ENCODE results near the gene SEMG2. TPM values are rescaled to one million over a fixed set of nuclear protein-coding genes. Genes with fewer than 3 reads are reported as not detected.

Gene SEMG2
- total RNA-seq, 4 donors from 2014 or later, result not detected

- H3K36me3 ChIP-seq, result no peaks in the 10 kb centered on the region
- intact Hi-C loops (cut with DNase I; ENCODE audit: low total_unique reads), result no loop called here
- no peak overlapping the region for H3K4me3 ChIP-seq
- TF ChIP-seq CTCF (IDR thresholded peaks at IDR 0.05), result no peak
- no peak for TF ChIP-seq POLR2A (IDR thresholded peaks at IDR 0.05)
- no peak overlapping the region for H3K27ac ChIP-seq
- no peak for DNase-seq
- H3K4me1 ChIP-seq, result no peaks in the 10 kb centered on the region
- no peaks in the 10 kb centered on the region for H3K9me3 ChIP-seq
- peaks cover 0 to 5% of the 10 kb centered on the region in 2 donors for H3K27me3 ChIP-seq
These were observed 42.5 kb downstream of the SEMG2 start for GRCh38 chr20:45263556-45264266.

GRCh38 chr20:45266977-45267376, 45.8 kb downstream of the SEMG2 start:
- intact Hi-C loops (cut with DNase I; ENCODE audit: low total_unique reads), result no loop called here
- H3K4me3 ChIP-seq, result no peak overlapping the region
- no peak for TF ChIP-seq CTCF (IDR thresholded peaks at IDR 0.05)
- no peak for TF ChIP-seq POLR2A (IDR thresholded peaks at IDR 0.05)
- no peak overlapping the region for H3K27ac ChIP-seq
- H3K36me3 ChIP-seq, result no peaks in the 10 kb centered on the region
- no peaks in the 10 kb centered on the region for H3K9me3 ChIP-seq
- H3K27me3 ChIP-seq, result peaks cover 0 to 5% of the 10 kb centered on the region in 2 donors
- DNase-seq, result no peak
- H3K4me1 ChIP-seq, result no peaks in the 10 kb centered on the region

- no peak for DNase-seq
- no peak for TF ChIP-seq POLR2A (IDR thresholded peaks at IDR 0.05)
- TF ChIP-seq CTCF (IDR thresholded peaks at IDR 0.05), result no peak
These were observed 47.4 kb downstream of the SEMG2 start for GRCh38 chr20:45268531-45268930.

GRCh38 chr20:45269056-45269455, 47.9 kb downstream of the SEMG2 start:
- H3K27ac ChIP-seq, result no peak overlapping the region
- intact Hi-C loops (cut with DNase I; ENCODE audit: low total_unique reads), result no loop called here
- peaks cover 0 to 5% of the 10 kb centered on the region in 2 donors for H3K27me3 ChIP-seq
- no peaks in the 10 kb centered on the region for H3K4me1 ChIP-seq
- H3K36me3 ChIP-seq, result no peaks in the 10 kb centered on the region
- no peak overlapping the region for H3K4me3 ChIP-seq
- no peak for DNase-seq
- TF ChIP-seq POLR2A (IDR thresholded peaks at IDR 0.05), result no peak
- no peak for TF ChIP-seq CTCF (IDR thresholded peaks at IDR 0.05)
- no peaks in the 10 kb centered on the region for H3K9me3 ChIP-seq

More at GRCh38 chr20:45268531-45268930, 47.4 kb downstream of the SEMG2 start:
- Histone ChIP-seq H3K36me3 (no peaks in the 10 kb centered on the region), H3K4me1 (no peaks in the 10 kb centered on the region), H3K27me3 (peaks cover 0 to 5% of the 10 kb centered on the region in 2 donors), H3K4me3 (no peak overlapping the region), H3K9me3 (no peaks in the 10 kb centered on the region), H3K27ac (no peak overlapping the region)
- intact Hi-C loops (cut with DNase I; ENCODE audit: low total_unique reads), result no loop called here

GRCh38 chr20:45269754-45270270, 48.6 kb downstream of the SEMG2 start:
- Histone ChIP-seq H3K9me3 (no peaks in the 10 kb centered on the region), H3K4me1 (no peaks in the 10 kb centered on the region), H3K36me3 (no peaks in the 10 kb centered on the region), H3K27ac (no peak overlapping the region), H3K27me3 (peaks cover 0 to 5% of the 10 kb centered on the region in 2 donors), H3K4me3 (no peak overlapping the region)
- no peak for TF ChIP-seq CTCF (IDR thresholded peaks at IDR 0.05)
- TF ChIP-seq POLR2A (IDR thresholded peaks at IDR 0.05), result no peak
- intact Hi-C loops (cut with DNase I; ENCODE audit: low total_unique reads), result no loop called here
- no peak for DNase-seq

Data from uterus (tissue), 4 donors.